Measurements from ENCODE around the gene PLEKHA1. TPM values are rescaled to one million over a fixed set of nuclear protein-coding genes. Genes with fewer than 3 reads are reported as not detected.

The PLEKHA1 gene
- total RNA-seq, 1 experiment from 2014 or later: 24.2 TPM

DNA sequence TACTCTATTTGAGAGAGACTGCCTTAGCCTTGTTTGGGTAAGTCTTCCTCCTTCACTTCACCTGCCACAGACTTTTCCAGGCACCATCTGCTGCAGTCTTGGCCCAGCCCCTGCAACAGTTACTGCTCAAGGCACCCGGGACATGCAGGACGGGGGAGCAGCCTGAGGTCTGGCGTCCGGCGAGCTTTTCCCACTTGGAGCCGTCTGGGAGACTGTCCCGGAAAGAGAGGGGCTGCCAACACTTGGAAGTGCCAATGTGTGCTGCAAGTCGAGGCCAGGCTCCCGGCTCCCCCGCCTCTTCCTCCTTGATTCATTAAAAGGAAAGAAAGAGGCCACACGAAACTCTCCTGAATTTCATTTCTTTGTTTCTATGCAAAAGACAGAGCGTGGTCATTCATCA, 100.6 kb downstream of the PLEKHA1 start:
- no peak for DNase-seq (ENCODE audit: extremely low read depth, low read depth)

DNA sequence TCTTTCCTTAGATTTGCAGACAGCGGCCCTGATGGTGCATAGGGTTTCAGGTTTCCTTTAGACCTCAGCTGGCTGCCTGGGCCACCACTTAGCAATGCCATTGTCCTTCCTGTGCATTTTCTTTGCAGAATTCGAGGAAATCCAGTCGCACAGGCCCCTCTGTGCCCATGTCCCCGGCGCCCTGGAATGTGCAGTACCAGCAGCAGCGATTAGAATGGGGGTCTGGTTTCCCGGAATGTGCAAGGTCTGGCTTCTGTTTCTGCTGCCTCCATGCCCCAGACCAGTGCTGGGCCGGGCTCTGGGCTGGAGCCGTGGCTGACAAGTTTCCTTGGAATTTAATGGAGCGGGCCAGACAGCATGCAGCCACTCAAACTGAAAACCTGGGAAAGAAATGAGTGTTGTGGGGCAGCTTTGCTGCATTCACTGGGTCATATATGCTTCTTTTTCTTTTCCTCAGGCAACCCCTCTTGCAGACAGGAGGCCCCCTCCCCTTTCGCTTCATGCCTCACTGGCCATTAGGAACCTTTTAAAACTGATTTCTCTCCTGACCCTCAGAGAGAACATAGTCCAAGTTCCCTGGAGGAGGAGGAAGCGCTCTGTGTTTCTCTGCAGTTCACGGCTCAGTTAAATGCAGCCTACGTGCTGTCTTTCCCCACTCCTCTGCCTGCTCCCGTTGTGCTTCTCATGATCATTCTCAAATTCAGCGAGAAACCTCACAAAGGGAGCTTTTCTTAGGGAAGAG, 101.3 kb downstream of the PLEKHA1 start:
- DNase-seq (ENCODE audit: extremely low read depth, low read depth): no peak

DNA sequence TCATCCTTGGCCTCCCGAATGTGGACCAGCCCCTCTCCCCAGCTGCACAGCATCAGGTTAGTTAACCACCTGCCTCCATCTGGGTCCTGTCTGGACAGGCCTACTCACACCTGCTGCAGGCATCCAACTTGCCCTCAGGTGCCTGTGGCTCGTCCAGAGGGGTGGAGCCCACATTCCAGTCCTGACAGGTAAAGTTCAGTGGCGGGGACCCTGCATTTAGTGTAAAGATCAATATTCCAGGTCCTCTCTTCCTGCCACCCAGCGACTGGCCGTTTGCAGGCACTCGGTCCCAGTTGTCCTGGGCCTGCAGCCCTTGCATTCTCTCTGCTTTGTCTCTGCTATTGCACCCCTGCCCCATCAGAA, 101.8 kb downstream of the PLEKHA1 start:
- no peak for DNase-seq (ENCODE audit: extremely low read depth, low read depth)

DNA sequence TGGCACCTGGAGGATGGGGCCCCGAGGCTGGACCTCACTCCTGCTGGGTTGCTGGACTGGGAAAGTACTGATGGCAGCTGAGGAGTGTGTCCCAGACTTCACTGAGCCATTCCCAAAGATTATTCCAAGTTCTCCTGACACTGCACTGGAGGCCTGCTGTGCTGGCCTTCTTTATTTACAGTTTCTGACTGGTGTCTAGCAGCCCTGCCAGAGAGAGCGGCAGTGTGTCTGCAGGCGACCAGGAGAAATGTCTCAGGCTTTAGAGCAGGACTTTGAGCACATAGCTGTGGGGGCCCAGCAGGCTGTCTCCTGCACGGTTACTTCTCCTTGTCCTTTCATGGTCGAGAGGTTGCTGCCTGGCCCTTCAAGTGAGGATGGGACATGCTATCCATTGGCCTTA, 102.9 kb downstream of the PLEKHA1 start:
- DNase-seq (ENCODE audit: extremely low read depth, low read depth): no peak

DNA sequence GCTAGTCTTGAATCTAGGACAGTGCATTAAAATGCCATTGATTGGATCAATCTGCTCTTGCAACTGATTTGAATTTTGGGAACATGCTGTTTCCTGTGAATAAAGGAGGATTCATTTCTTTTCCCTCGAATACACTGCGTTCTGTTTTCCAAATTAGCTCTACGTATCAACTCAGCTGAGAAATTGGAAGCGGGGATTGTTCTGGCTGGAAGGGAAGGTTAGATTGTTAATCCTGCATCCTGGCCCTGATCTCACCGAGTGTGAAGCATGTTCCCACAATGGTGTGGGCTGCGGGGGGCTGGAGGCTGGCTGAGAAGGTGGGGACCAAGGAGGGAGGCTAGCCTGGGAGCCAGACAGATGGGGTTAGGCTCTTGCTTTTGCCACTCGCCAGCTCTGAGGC, 104.5 kb downstream of the PLEKHA1 start:
- no peak for DNase-seq (ENCODE audit: extremely low read depth, low read depth)

DNA sequence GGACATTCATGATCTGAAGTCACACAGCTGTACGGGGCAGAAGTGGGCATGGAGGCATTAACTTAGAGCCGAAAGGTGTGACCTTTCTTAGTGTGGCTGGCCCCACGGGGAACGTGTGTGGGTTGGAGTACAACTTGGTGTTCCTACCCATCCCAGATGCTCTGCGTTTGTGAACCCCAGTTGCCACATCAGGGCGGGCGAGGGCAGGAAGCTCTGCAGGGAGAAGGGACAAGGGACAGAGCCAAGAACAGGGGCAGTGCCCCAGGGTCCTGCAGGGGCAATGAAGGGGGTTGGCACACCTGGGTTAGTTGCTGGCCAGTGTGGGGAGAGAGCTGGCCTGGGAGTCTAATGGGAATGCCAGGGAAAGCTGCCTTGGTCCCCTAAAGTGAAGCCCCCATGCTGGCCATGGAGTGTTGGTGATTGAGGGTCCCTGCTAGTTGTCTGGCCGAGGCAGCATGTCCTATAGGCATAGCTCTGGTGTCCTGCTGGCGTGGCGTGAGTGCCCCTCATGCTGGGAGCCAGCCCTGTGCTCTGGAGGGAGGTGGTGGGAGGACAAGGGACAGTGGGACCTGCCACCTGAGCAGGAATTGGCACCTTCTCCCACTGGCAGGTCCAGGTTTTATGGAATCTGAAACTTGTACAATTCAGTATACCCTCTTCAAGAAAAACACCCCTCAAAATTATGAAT, 105.8 kb downstream of the PLEKHA1 start:
- no peak for DNase-seq (ENCODE audit: extremely low read depth, low read depth)

DNA sequence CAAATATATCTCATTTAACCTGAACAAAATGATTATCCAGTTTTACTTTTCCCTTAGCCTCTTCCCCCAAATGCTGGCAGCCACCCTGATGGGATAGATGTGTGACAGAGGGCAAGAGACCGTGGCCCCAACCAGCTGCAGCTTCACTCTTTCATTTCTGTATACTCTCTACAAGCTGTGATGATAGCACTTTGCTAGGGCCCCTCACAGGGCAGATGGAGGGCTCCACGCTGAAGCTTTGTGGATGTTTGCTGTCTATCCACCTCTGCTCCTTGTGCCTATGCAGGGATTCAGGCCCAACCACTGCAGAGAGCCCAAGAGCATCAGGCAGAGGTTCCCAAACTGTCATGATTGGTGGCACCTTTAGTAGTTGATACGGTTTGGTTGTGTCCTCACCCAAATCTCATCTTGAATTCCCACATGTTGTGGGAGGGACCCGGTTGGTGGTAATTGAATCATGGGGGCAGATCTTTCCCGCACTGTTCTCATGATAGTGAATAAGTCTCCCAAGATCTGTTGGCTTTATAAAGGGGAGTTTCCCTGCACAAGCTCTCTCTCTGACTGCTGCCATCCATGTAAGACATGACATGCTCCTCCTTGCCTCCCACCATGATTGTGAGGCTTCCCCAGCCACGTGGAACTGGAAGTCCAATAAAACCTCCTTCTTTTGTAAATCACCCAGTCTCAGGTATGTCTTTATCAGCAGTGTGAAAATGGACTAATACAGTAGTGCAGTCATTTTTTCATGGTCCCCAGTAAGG, 107.0 kb downstream of the PLEKHA1 start:
- no peak for DNase-seq (ENCODE audit: extremely low read depth, low read depth)

Small RNA genes within 50 kb of the gene (small RNA-seq; reads per million reads assigned to genes)
- gene MIR3941 (0 reads per million in 2 experiments), gene RNU6-728P (0 reads per million in 2 experiments)

Other genes starting within 250 kb of the PLEKHA1 start
- 0.43 and 0.45 TPM in 2 replicates for gene BTBD16, start 103.4 kb upstream of the PLEKHA1 start, total RNA-seq (2014; rRNA removed; shearing (Covaris generic))
- not detected in 2 replicates for gene ARMS2, start 79.9 kb downstream of the PLEKHA1 start, total RNA-seq (2014; rRNA removed; shearing (Covaris generic))
- gene HTRA1, start 86.8 kb downstream of the PLEKHA1 start, total RNA-seq (2014; rRNA removed; shearing (Covaris generic)): 40.7 and 42.5 TPM in 2 replicates
- 0.02 TPM in 1 of 2 replicates, not detected in the other for gene DMBT1, start 186.0 kb downstream of the PLEKHA1 start, total RNA-seq (2014; rRNA removed; shearing (Covaris generic))